Activated T-cell treated with anti-CD3 and anti-CD28 coated beads, Interleukin-2, amount 50 U/mL, for 4 hours (primary cell): ENCODE data around the gene HIGD1A. TPM values are rescaled to one million over a fixed set of nuclear protein-coding genes. Genes with fewer than 3 reads are reported as not detected.

ENCODE experiments used
- ATAC-seq, 2 donors: fragments of 200-7000 bp; cut with Tn5 transposase; one replicate each; pipeline ENCODE4 v1.10.0; 2021
- DNase-seq: peaks from one replicate; pipeline ENCODE4 v3.0.0-alpha.2; 2020
- H3K27me3 Mint-ChIP-seq: one replicate; pipeline ENCODE4 v1.8.0; 2021; ENCODE audit warnings: low read depth, mixed read lengths
- H3K36me3 Mint-ChIP-seq: one replicate; pipeline ENCODE4 v1.8.0; 2022; ENCODE audit warnings: mixed read lengths; ENCODE audit not compliant: insufficient read depth
- H3K4me1 Mint-ChIP-seq: one replicate; pipeline ENCODE4 v1.8.0; 2021; ENCODE audit warnings: low read depth, mixed read lengths
- H3K4me3 Mint-ChIP-seq: one replicate; pipeline ENCODE4 v1.8.0; 2021; ENCODE audit warnings: mild to moderate bottlenecking, moderate library complexity, mixed read lengths
- H3K9me3 Mint-ChIP-seq: one replicate; pipeline ENCODE4 v1.8.0; 2021; ENCODE audit warnings: mixed read lengths
- total RNA-seq, 3 donors: library from RNA; stranded (reverse); gene quantifications; one replicate each; pipeline ENCODE4 v1.2.1, GENCODE V29; 2021

Gene HIGD1A
- total RNA-seq, 3 donors from 2014 or later: 75.5 to 88.7 (median 83.0) TPM

DNA sequence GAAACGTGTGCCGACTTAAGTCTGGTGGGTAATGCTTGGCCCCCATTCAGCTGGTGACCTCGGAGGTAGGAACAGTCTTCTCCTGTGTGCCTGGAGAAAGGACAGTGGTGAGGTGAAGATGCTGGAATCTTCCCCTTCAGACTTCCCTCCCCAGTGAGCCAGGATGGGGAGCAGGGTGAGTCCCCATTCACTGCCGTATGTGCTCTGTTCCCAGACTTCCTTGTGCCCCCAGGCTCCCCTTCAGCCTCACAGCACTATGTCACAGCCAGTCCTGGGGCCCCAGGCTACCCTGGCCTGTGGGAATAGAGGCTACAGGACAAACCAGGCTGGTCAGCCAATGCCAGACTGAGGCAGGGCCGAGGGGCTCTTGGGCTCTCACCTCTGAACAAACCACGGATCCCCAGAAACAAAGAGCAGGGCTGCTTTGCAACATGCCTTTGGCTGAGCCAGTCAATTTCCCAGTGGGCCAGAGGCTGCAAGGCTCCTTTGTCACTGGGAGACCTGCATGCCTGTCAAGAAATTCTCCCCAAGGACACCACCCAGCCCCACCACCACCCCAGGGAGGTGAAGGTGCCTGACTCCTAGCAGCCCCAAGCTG, 69.9 kb downstream of the HIGD1A start:
- Mint-ChIP-seq H3K4me3 (no peak overlapping the region), H3K27me3 (peaks cover 4% of the 10 kb centered on the region), H3K36me3 (no peaks in the 10 kb centered on the region), H3K9me3 (no peaks in the 10 kb centered on the region), H3K4me1 (no peaks in the 10 kb centered on the region)
- DNase-seq: no peak
- ATAC-seq: no peak

DNA sequence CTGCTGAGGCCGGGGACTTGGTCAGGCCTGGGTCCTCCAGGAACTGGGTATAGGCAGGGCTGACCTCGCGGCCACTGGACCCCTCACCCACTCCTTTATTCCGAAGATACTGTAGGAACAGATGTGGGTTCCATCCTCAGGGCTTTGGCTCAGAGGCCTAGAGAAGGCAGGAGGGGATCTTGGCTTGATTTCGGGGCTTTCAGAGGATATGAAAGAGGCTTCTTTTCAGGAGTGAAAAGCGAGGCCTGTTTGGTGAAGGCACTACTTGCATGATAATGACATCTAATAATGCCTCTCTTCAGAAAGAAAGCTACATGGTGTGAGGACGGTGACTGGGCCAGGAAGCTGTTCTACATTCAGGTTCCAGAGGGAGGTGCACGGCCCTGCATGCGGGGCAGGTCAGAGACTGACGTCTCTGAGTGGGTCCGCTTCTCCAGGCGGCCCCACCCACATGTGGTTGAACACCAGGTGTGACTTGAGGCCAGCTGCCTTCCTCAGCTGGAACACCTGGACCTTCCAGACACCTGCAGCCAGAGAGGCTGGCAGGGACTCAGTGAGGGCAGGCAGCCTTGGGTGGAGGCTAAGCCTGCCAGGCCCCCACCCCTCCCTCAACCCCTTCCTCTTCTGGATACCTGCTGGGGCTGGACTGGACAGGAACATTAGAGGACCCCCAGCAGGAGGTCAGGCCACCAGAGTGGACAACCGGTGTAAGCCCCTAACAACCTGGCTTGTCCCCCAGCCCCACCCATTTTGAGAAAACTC, 70.6 kb downstream of the HIGD1A start:
- H3K36me3 Mint-ChIP-seq: no peaks in the 10 kb centered on the region
- H3K27me3 Mint-ChIP-seq: peaks cover 4% of the 10 kb centered on the region
- H3K9me3 Mint-ChIP-seq: no peaks in the 10 kb centered on the region
- no peak for ATAC-seq
- H3K4me3 Mint-ChIP-seq: no peak overlapping the region
- DNase-seq: no peak
- H3K4me1 Mint-ChIP-seq: no peaks in the 10 kb centered on the region

Other genes with a start within 250 kb of the HIGD1A start
- gene SEC22C, start 222.5 kb downstream of the HIGD1A start, total RNA-seq: 10 to 100 TPM; 32.0 to 35.3 (median 35.1) TPM
- gene SS18L2, start 213.6 kb downstream of the HIGD1A start, total RNA-seq: 10 to 100 TPM; 68.8 to 79.1 (median 72.6) TPM
- gene NKTR, start 203.8 kb downstream of the HIGD1A start, total RNA-seq: 10 to 100 TPM; 44.2 to 48.1 (median 46.7) TPM
- under 1 TPM; 0.26 to 0.79 (median 0.56) TPM for gene ZBTB47, start 150.8 kb downstream of the HIGD1A start, total RNA-seq
- not detected for gene KLHL40, start 119.0 kb downstream of the HIGD1A start, total RNA-seq
- gene HHATL, start 101.7 kb downstream of the HIGD1A start, total RNA-seq: not detected
- gene CCDC13, start 31.2 kb downstream of the HIGD1A start, total RNA-seq: under 1 TPM; 0.29 to 0.73 (median 0.35) TPM
- gene ACKR2, start 5.0 kb upstream of the HIGD1A start, total RNA-seq: under 1 TPM; 0.13 to 0.56 (median 0.14) TPM
- gene CYP8B1, start 71.4 kb upstream of the HIGD1A start, total RNA-seq: under 1 TPM; 0.05 to 0.10 (median 0.05) TPM
- gene ZNF662, start 101.7 kb upstream of the HIGD1A start, total RNA-seq: 1 to 10 TPM in 2 of 3 donors, under 1 TPM in 1; 0.33 to 1.4 (median 1.0) TPM
- gene GASK1A, start 174.8 kb upstream of the HIGD1A start, total RNA-seq: not detected